Activated T-cell treated with anti-CD3 and anti-CD28 coated beads for 4 hours (primary cell): ENCODE results near the gene ORC3.
"Not testable (repeated sequence)": the region's sequence is repeated elsewhere in the genome, so short reads cannot be mapped to it uniquely, and the experiment has no call there.

Experiments
- DNase-seq: peaks from one replicate; pipeline ENCODE4 v3.0.0-alpha.2; 2020

Gene ORC3

GRCh38 chr6:87699576-87699975 lies 109.6 kb downstream of the ORC3 start:
- DNase-seq = no peak

- DNase-seq = peak; percentile 11
Observed at GRCh38 chr6:87700397-87701343, 110.7 kb downstream of the ORC3 start.

- DNase-seq = no peak
Observed at GRCh38 chr6:87701344-87701675, 111.4 kb downstream of the ORC3 start.

GRCh38 chr6:87701676-87702588 lies 112.0 kb downstream of the ORC3 start, which contains the start of gene AKIRIN2:
AKIRIN2 (minus strand) TSS chr6:87702233; CDS start chr6:87701684, 549 bp downstream.
- DNase-seq = peak; percentile 95

- DNase-seq = no peak
Observed at GRCh38 chr6:87702589-87702945, 112.6 kb downstream of the ORC3 start.

- not testable (repeated sequence) for DNase-seq
Observed at GRCh38 chr6:87703039-87703438, 113.1 kb downstream of the ORC3 start.

- no peak for DNase-seq
Observed at GRCh38 chr6:87705070-87705691, 115.2 kb downstream of the ORC3 start.

GRCh38 chr6:87706187-87706966 lies 116.4 kb downstream of the ORC3 start:
- DNase-seq = no peak

- not testable (repeated sequence) for DNase-seq
Observed at GRCh38 chr6:87708581-87709427, 118.9 kb downstream of the ORC3 start.

- DNase-seq = no peak
Observed at GRCh38 chr6:87710090-87710489, 120.2 kb downstream of the ORC3 start.

- not testable (repeated sequence) for DNase-seq
Observed at GRCh38 chr6:87712713-87713112, 122.8 kb downstream of the ORC3 start.

- DNase-seq = no peak
Observed at GRCh38 chr6:87714093-87714842, 124.3 kb downstream of the ORC3 start.
